ENCODE results near the gene SLC4A9. TPM values are rescaled to one million over a fixed set of nuclear protein-coding genes. Genes with fewer than 3 reads are reported as not detected.

Gene SLC4A9, protein sequence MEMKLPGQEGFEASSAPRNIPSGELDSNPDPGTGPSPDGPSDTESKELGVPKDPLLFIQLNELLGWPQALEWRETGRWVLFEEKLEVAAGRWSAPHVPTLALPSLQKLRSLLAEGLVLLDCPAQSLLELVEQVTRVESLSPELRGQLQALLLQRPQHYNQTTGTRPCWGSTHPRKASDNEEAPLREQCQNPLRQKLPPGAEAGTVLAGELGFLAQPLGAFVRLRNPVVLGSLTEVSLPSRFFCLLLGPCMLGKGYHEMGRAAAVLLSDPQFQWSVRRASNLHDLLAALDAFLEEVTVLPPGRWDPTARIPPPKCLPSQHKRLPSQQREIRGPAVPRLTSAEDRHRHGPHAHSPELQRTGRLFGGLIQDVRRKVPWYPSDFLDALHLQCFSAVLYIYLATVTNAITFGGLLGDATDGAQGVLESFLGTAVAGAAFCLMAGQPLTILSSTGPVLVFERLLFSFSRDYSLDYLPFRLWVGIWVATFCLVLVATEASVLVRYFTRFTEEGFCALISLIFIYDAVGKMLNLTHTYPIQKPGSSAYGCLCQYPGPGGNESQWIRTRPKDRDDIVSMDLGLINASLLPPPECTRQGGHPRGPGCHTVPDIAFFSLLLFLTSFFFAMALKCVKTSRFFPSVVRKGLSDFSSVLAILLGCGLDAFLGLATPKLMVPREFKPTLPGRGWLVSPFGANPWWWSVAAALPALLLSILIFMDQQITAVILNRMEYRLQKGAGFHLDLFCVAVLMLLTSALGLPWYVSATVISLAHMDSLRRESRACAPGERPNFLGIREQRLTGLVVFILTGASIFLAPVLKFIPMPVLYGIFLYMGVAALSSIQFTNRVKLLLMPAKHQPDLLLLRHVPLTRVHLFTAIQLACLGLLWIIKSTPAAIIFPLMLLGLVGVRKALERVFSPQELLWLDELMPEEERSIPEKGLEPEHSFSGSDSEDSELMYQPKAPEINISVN
- total RNA-seq = 0.25 TPM

GRCh38 chr5:140360101-140360500 lies at the start of gene SLC4A9:
TSS of gene SLC4A9 (plus strand) at chr5:140360194. CDS start at chr5:140360237, 43 bp downstream.
- H3K4me3 ChIP-seq = no peak within 1 kb of the TSS
- DNase-seq (ENCODE audit: extremely low spot score in 2 of 2) = no peak
- H3K4me1 ChIP-seq = peaks cover 15% of the 10 kb centered on the region
- no peaks in the 10 kb centered on the region for H3K9me3 ChIP-seq
- H3K27me3 ChIP-seq = no peaks in the 10 kb centered on the region
- H3K36me3 ChIP-seq = no peaks in the 10 kb centered on the region
- TF ChIP-seq POLR2A (IDR thresholded peaks at IDR 0.05) (no peak), POLR2AphosphoS5 (IDR thresholded peaks at IDR 0.05; ENCODE audit: insufficient read depth in 1 of 2, low read depth in 1 of 2) (no peak)
- TF ChIP-seq, protein P1, sequence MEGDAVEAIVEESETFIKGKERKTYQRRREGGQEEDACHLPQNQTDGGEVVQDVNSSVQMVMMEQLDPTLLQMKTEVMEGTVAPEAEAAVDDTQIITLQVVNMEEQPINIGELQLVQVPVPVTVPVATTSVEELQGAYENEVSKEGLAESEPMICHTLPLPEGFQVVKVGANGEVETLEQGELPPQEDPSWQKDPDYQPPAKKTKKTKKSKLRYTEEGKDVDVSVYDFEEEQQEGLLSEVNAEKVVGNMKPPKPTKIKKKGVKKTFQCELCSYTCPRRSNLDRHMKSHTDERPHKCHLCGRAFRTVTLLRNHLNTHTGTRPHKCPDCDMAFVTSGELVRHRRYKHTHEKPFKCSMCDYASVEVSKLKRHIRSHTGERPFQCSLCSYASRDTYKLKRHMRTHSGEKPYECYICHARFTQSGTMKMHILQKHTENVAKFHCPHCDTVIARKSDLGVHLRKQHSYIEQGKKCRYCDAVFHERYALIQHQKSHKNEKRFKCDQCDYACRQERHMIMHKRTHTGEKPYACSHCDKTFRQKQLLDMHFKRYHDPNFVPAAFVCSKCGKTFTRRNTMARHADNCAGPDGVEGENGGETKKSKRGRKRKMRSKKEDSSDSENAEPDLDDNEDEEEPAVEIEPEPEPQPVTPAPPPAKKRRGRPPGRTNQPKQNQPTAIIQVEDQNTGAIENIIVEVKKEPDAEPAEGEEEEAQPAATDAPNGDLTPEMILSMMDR (IDR thresholded peaks at IDR 0.05) = no peak
- intact Hi-C loops (cut with DNase I) = no loop called here
- no peak within 1 kb of the TSS for H3K27ac ChIP-seq

DNA sequence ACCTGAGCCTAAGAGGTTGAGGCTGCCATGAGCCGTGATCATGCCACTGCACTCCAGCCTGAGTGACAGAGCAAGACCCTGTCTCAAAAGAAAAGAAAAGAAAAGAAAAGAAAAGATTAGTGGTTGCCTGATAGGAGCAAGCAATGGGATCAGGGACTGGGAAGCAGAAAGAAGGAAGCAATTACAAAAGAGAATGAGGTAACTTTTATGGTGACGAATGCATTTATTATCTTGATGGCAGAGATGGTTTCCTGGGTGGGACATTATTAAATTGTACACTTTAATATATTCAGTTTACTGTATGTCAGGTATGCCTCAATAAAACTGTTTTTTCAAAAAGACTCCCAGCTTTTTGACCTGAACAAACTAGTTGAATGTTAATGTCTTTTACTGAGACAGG lies 49.6 kb upstream of the SLC4A9 start:
- H3K27ac ChIP-seq = no peak overlapping the region
- H3K27me3 ChIP-seq = no peaks in the 10 kb centered on the region
- DNase-seq (ENCODE audit: extremely low spot score in 2 of 2) = no peak
- H3K4me3 ChIP-seq = no peak overlapping the region
- H3K9me3 ChIP-seq = no peaks in the 10 kb centered on the region
- no peaks in the 10 kb centered on the region for H3K4me1 ChIP-seq
- intact Hi-C loops (cut with DNase I) = no loop called here
- H3K36me3 ChIP-seq = no peaks in the 10 kb centered on the region
- TF ChIP-seq POLR2AphosphoS5 (IDR thresholded peaks at IDR 0.05; ENCODE audit: insufficient read depth in 1 of 2, low read depth in 1 of 2) = no peak

DNA sequence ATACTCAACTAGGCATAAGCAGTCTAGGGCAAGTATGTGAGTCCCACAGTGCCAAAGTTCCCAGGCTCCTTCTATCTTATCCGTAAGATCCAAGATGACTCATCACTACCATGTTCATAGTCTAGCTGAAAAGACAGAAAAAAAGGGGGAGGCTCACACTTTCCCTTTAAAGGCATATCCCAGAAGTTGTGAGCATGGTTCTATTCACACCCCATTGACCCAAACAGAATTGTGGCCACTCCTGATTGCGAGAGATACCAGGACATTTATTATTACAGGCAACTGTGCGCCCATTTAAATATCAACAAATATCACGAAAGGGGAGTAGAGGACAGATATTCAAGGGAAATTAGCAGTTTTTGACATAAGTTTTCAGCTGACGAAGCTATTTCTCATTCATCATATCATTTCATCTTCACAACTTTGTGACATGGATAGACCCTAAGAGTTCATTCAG lies 49.0 kb upstream of the SLC4A9 start:
- H3K27ac ChIP-seq = no peak overlapping the region
- no peaks in the 10 kb centered on the region for H3K4me1 ChIP-seq
- peak in 1 of 2 donors; percentile 7 for TF ChIP-seq POLR2AphosphoS5 (IDR thresholded peaks at IDR 0.05; ENCODE audit: insufficient read depth in 1 of 2, low read depth in 1 of 2)
- TF ChIP-seq POLR2A (IDR thresholded peaks at IDR 0.05) = no peak
- TF ChIP-seq, protein P1 (IDR thresholded peaks at IDR 0.05) = no peak
- intact Hi-C loops (cut with DNase I) = no loop called here
- H3K36me3 ChIP-seq = no peaks in the 10 kb centered on the region
- no peaks in the 10 kb centered on the region for H3K9me3 ChIP-seq
- no peaks in the 10 kb centered on the region for H3K27me3 ChIP-seq
- no peak for DNase-seq (ENCODE audit: extremely low spot score in 2 of 2)
- no peak overlapping the region for H3K4me3 ChIP-seq

- no peaks in the 10 kb centered on the region for H3K9me3 ChIP-seq
- TF ChIP-seq, protein P1 (IDR thresholded peaks at IDR 0.05) = no peak
- no peak for TF ChIP-seq POLR2AphosphoS5 (IDR thresholded peaks at IDR 0.05; ENCODE audit: insufficient read depth in 1 of 2, low read depth in 1 of 2)
- no peak for TF ChIP-seq POLR2A (IDR thresholded peaks at IDR 0.05)
- DNase-seq (ENCODE audit: extremely low spot score in 2 of 2) = no peak
- H3K4me1 ChIP-seq = no peaks in the 10 kb centered on the region
- H3K36me3 ChIP-seq = no peaks in the 10 kb centered on the region
- intact Hi-C loops (cut with DNase I) = no loop called here
- no peak overlapping the region for H3K4me3 ChIP-seq
- H3K27me3 ChIP-seq = no peaks in the 10 kb centered on the region
- H3K27ac ChIP-seq = peak overlapping the region; percentile 36
Measured at GRCh38 chr5:140312067-140312790, 47.8 kb upstream of the SLC4A9 start.

DNA sequence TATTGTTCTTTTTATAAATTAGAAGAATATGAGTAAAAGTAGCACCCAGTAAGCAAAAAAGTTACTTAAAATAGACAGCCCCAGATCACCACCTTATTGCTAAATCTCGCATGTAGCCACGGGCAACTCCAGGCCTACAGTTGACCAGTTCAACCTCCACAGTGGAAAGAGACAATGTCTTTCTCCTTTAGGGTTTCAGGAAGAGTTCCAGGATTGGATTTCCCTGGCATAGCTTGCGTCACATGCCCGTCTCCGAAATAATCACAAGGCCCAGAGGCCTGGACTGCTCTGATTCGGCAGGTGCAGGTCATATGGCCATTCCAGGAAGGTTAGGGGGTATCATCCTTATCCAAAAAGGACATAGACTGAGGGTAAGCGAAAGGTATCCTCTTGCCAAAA lies 47.2 kb upstream of the SLC4A9 start:
- TF ChIP-seq, protein P1 (IDR thresholded peaks at IDR 0.05) = no peak
- TF ChIP-seq POLR2AphosphoS5 (IDR thresholded peaks at IDR 0.05; ENCODE audit: insufficient read depth in 1 of 2, low read depth in 1 of 2) (no peak), POLR2A (IDR thresholded peaks at IDR 0.05) (no peak)
- no peaks in the 10 kb centered on the region for H3K9me3 ChIP-seq
- DNase-seq (ENCODE audit: extremely low spot score in 2 of 2) = no peak
- H3K27ac ChIP-seq = peak overlapping the region; percentile 36
- no peaks in the 10 kb centered on the region for H3K4me1 ChIP-seq
- H3K4me3 ChIP-seq = no peak overlapping the region
- no peaks in the 10 kb centered on the region for H3K36me3 ChIP-seq
- no peaks in the 10 kb centered on the region for H3K27me3 ChIP-seq
- intact Hi-C loops (cut with DNase I) = no loop called here

Data from vagina (tissue), 2 donors.